GM12878 (cell line): ENCODE measurements around the gene NRSN2. TPM values are rescaled to one million over a fixed set of nuclear protein-coding genes. Genes with fewer than 3 reads are reported as not detected.

Source experiments
- ATAC-seq: fragments of 200-7000 bp; cut with Tn5 transposase; 3 replicates; pipeline ENCODE4 v1.9.1; 2020; ENCODE audit warnings: mild to moderate bottlenecking, moderate library complexity
- BruUV-seq: library from RNA; stranded (reverse); fragments of 400-500 nt; replicated peaks from 2 replicates; lab custom pipeline; 2021; lab: Mats Ljungman, UMichigan
- CTCF ChIA-PET: fragments of 300-600 bp; sonication (Branson Sonifier 250); formaldehyde crosslinking; extraction: SDS; loops from one replicate; lab custom pipeline; 2021; ENCODE audit warnings: inconsistent platforms; lab: Yijun Ruan, JAX
- POLR2A ChIA-PET: fragments of 350-600 bp; formaldehyde crosslinking; extraction: SDS; loops from one replicate; lab custom pipeline; 2021; ENCODE audit warnings: inconsistent platforms; lab: Charles Lee
- RAD21 ChIA-PET: fragments of 300-600 bp; sonication (Branson Sonifier 250); formaldehyde crosslinking; loops from one replicate; lab custom pipeline; 2023; ENCODE audit warnings: antibody characterized with exemption; ENCODE audit not compliant: unreplicated experiment; lab: Charles Lee
- SMC1A ChIA-PET: fragments of 300-600 bp; sonication (Branson Sonifier 250); formaldehyde crosslinking; loops from one replicate; lab custom pipeline; 2023; ENCODE audit not compliant: unreplicated experiment, uncharacterized antibody; lab: Charles Lee
- DNase-seq: peaks from one replicate; pipeline ENCODE4 v3.0.0-alpha.2; 2011; ENCODE audit warnings: low read depth, low spot score
- FAIRE-seq: peaks from 3 replicates; lab custom pipeline; 2011; peaks lifted over from hg19 to GRCh38; lab: Jason Lieb, UNC
- H2AFZ ChIP-seq: 2 replicates; pipeline ENCODE4 v1.6.0; 2011; ENCODE audit warnings: low read depth, low read length, control low read depth; ENCODE audit not compliant: control insufficient read depth
- H3K27ac ChIP-seq: 2 replicates; pipeline ENCODE4 v1.5.1; 2011; ENCODE audit warnings: control low read depth; ENCODE audit not compliant: control insufficient read depth, insufficient read depth
- H3K27me3 ChIP-seq, 2 experiments: replicated peaks in 1 of 2; 2 replicates each; pipeline versions ENCODE4 v1.6.0 to v1.6.1; 2011; ENCODE audit warnings: low read length in 1 of 2; ENCODE audit not compliant: control insufficient read depth in 2 of 2, insufficient read depth in 2 of 2
- H3K36me3 ChIP-seq, 2 experiments: 2 replicates each; pipeline ENCODE4 v1.5.1; 2011; ENCODE audit warnings: low read length in 1 of 2; ENCODE audit not compliant: control insufficient read depth in 2 of 2, insufficient read depth in 2 of 2
- H3K4me1 ChIP-seq: 2 replicates; pipeline ENCODE4 v1.6.1; 2011; ENCODE audit warnings: mild to moderate bottlenecking, low read length, moderate library complexity, mixed read lengths; ENCODE audit not compliant: control insufficient read depth, insufficient read depth
- H3K4me2 ChIP-seq: 2 replicates; pipeline ENCODE4 v1.6.0; 2011; ENCODE audit warnings: control low read depth; ENCODE audit not compliant: control insufficient read depth, insufficient read depth
- H3K4me3 ChIP-seq: fragments of 200-600 bp; sonication (generic); 2 replicates; pipeline ENCODE4 v1.5.1; 2016
- H3K79me2 ChIP-seq: 2 replicates; pipeline ENCODE4 v1.6.0; 2011; ENCODE audit warnings: low read length; ENCODE audit not compliant: control insufficient read depth, insufficient read depth
- H3K9ac ChIP-seq: 2 replicates; pipeline ENCODE4 v1.8.0; 2011; ENCODE audit warnings: low read length, control low read depth, mixed read lengths; ENCODE audit not compliant: control insufficient read depth, insufficient read depth
- H3K9me3 ChIP-seq: replicated peaks from 3 replicates; pipeline ENCODE4 v1.5.1; 2011; ENCODE audit warnings: mild to moderate bottlenecking, low read length; ENCODE audit not compliant: control insufficient read depth, insufficient read depth
- H4K20me1 ChIP-seq: 2 replicates; pipeline ENCODE4 v1.6.0; 2011; ENCODE audit not compliant: control insufficient read depth, insufficient read depth
- ATF7 ChIP-seq: fragments of 450-650 bp; IDR thresholded peaks from 2 replicates; pipeline ENCODE4 v1.6.1; 2016; ENCODE audit warnings: low read depth, mild to moderate bottlenecking
- CREM ChIP-seq: IDR thresholded peaks from 2 replicates; pipeline ENCODE4 v1.6.1; 2014; ENCODE audit warnings: antibody characterized with exemption, low read depth
- POLR2A ChIP-seq: IDR thresholded peaks from 2 replicates; pipeline ENCODE4 v1.6.1; 2011; ENCODE audit warnings: low read depth, mild to moderate bottlenecking, low read length
- POU2F2 ChIP-seq: IDR thresholded peaks from 3 replicates; pipeline ENCODE4 v1.6.1; 2011; ENCODE audit warnings: low read depth, mild to moderate bottlenecking, low read length, borderline replicate concordance
- WGBS: methylation state at CpG from one replicate; pipeline ENCODE4 v1.1.6; 2016; ENCODE audit warnings: low lambda C conversion rate; ENCODE audit not compliant: insufficient replicate concordance, insufficient coverage; ENCODE audit errors: missing lambda C conversion rate; 5-methylcytosine and 5-hydroxymethylcytosine counted together
- in situ Hi-C: fragments of 300-500 bp; cut with MboI; formaldehyde crosslinking; loops from 9 replicates; pipeline ENCODE4 v1.14.3; 2018; ENCODE audit warnings: mixed read lengths
- intact Hi-C: fragments of 100-400 bp; cut with micrococcal nuclease; formaldehyde crosslinking; loops from one replicate; pipeline ENCODE4 v1.14.2; 2022; ENCODE audit not compliant: unreplicated experiment
- polyA plus RNA-seq, 11 experiments: library from polyadenylated mRNA; depleted of rRNA in 4 of 11; unstranded in 6 of 11; stranded (reverse) in 5 of 11; fragments of >200 nt; fragmentation: Nextera tagmentation in 4 of 11; fragmentation: Illumina TruSeq in 1 of 11; extraction: Ambion mirVana in 4 of 11; extraction: Trizol in 1 of 11; gene quantifications; 1 replicate in 1 of 11; 2 replicates in 10 of 11; pipeline versions ENCODE4 v1.2.1 to v1.2.3, GENCODE V29; 2011 to 2016; ENCODE audit warnings: inconsistent platforms in 2 of 11, missing spikeins in 2 of 11, low read depth in 1 of 11
- total RNA-seq, 4 experiments: library from RNA; depleted of rRNA in 3 of 4; stranded (reverse); fragments of >200 nt in 3 of 4; fragmentation: Illumina TruSeq in 1 of 4; extraction: Trizol in 1 of 4; gene quantifications; 2 replicates each; pipeline versions ENCODE4 v1.2.1 to v1.2.3, GENCODE V29; 2013 to 2021

NRSN2 gene
- total and polyA plus RNA-seq, 10 of the 15 experiments (the other 5 are each of a cell fraction or from before 2014, with no cell fraction given) = 6.2 to 32.4 (median 13.0) TPM

- H3K36me3 ChIP-seq = no peaks in the 10 kb centered on the region; a peak in 1 of 4 replicates
- ChIA-PET CTCF (interaction anchor here (1.1 to 4.6 kb wide), 6 partner anchors 29 to 118 kb away, joined by 3 to 59 read pairs (median 13); no protein-coding TSS in a partner anchor), RAD21 (interaction anchor here (0.7 to 0.9 kb wide), 2 partner anchors 19 to 30 kb away, joined by 3 read pairs; no protein-coding TSS in a partner anchor), SMC1A (interaction anchor here (0.6 to 3.9 kb wide), 3 partner anchors 30 to 63 kb away, joined by 3 to 28 read pairs (median 5); partner anchors contain the start of gene TRIB3), POLR2A (interaction anchor here (0.7 to 1.2 kb wide), 2 partner anchors 30 to 102 kb away, joined by 3 to 4 read pairs; no protein-coding TSS in a partner anchor)
- ATAC-seq (no peak), FAIRE-seq (no peak), DNase-seq (no peak)
- in situ Hi-C loops (no loop called here), intact Hi-C loops (no loop called here)
- peak overlapping the region; percentile 84 for H3K4me2 ChIP-seq
- peak overlapping the region; percentile 57 for H3K9ac ChIP-seq
- TF ChIP-seq POLR2A = peak; percentile 8; the same call in 1 of the 2 replicates
- TF ChIP-seq ATF7 = no peak
- TF ChIP-seq CREM = no peak
- TF ChIP-seq POU2F2 = no peak
- no peaks in the 10 kb centered on the region for H3K27me3 ChIP-seq
- no peak overlapping the region for H3K27ac ChIP-seq
- H3K79me2 ChIP-seq = peaks cover 11% of the 10 kb centered on the region
- 79% methylated on average over 27 of the region's 31 CpGs for whole genome bisulfite sequencing
- H4K20me1 ChIP-seq = peaks cover 4% of the 10 kb centered on the region
- H3K9me3 ChIP-seq = no peaks in the 10 kb centered on the region
- BruUV-seq = TSS peak; percentile 47
- H3K4me1 ChIP-seq = peaks cover 15% of the 10 kb centered on the region
- no peak overlapping the region for H2AFZ ChIP-seq
- peak overlapping the region; percentile 85 for H3K4me3 ChIP-seq
Measured at GRCh38 chr20:328027-328974, 18.6 kb upstream of the NRSN2 start.
